ENCODE data around the gene MAPKAP1. TPM values are rescaled to one million over a fixed set of nuclear protein-coding genes. Genes with fewer than 3 reads are reported as not detected.

Gene MAPKAP1
- total RNA-seq, 4 donors from 2014 or later: 46.7 to 63.0 (median 57.9) TPM

DNA sequence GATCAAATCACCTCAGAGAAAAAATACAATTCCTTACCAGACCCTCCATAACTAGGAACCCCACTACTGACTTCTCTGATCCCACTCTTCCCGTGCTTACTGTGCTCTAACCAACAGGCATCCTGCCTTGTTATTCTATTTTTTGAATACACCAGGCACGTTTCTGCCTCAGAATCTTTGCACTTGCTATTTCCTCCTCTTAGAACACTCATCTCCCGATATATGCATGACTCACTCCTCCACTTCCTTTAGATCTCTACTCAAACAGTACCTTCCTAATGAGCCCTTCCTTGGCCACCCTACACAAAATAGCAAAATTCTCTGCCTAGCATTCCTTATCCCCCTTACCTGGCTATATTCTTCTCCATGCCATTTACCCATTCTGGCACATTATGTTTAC, 43.9 kb downstream of the MAPKAP1 start:
- WGBS, 2 donors: 52 to 66% methylated on average over 3 of the region's 3 CpGs
- DNase-seq (ENCODE audit: low spot score in 2 of 2): no peak
- intact Hi-C loops (cut with DNase I; ENCODE audit: low total_unique reads): no loop called here
- H3K4me3 ChIP-seq (ENCODE audit: low read depth, poor library complexity, severe bottlenecking): no peak overlapping the region
- TF ChIP-seq, protein P1, sequence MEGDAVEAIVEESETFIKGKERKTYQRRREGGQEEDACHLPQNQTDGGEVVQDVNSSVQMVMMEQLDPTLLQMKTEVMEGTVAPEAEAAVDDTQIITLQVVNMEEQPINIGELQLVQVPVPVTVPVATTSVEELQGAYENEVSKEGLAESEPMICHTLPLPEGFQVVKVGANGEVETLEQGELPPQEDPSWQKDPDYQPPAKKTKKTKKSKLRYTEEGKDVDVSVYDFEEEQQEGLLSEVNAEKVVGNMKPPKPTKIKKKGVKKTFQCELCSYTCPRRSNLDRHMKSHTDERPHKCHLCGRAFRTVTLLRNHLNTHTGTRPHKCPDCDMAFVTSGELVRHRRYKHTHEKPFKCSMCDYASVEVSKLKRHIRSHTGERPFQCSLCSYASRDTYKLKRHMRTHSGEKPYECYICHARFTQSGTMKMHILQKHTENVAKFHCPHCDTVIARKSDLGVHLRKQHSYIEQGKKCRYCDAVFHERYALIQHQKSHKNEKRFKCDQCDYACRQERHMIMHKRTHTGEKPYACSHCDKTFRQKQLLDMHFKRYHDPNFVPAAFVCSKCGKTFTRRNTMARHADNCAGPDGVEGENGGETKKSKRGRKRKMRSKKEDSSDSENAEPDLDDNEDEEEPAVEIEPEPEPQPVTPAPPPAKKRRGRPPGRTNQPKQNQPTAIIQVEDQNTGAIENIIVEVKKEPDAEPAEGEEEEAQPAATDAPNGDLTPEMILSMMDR (IDR thresholded peaks at IDR 0.05): no peak
- TF ChIP-seq POLR2A (IDR thresholded peaks at IDR 0.05): no peak

DNA sequence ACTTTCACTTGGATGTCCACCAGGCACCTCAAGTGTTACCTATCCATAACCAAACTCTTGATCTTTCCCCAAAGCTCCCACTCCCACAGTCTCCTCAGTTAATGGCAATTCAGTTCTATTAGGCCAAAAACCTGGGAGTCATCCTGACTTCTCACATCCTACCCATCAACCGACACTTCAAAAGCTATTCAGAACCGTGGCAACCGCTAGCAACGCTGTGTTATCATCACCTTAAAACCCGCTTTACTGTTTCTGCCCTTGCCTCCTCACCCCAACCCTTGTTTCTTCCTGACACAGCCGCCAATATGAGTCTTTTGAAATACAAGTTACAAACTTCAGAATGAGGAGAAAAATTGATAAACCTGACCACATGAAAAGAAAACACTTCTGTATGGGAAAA, 46.5 kb downstream of the MAPKAP1 start:
- no peak overlapping the region for H3K4me3 ChIP-seq (ENCODE audit: low read depth, poor library complexity, severe bottlenecking)
- no peak for DNase-seq (ENCODE audit: low spot score in 2 of 2)
- intact Hi-C loops (cut with DNase I; ENCODE audit: low total_unique reads): no loop called here
- 96 to 97% methylated on average over 6 of the region's 6 CpGs for WGBS, 2 donors
- no peak for TF ChIP-seq POLR2A (IDR thresholded peaks at IDR 0.05)
- TF ChIP-seq, protein P1 (IDR thresholded peaks at IDR 0.05): no peak

DNA sequence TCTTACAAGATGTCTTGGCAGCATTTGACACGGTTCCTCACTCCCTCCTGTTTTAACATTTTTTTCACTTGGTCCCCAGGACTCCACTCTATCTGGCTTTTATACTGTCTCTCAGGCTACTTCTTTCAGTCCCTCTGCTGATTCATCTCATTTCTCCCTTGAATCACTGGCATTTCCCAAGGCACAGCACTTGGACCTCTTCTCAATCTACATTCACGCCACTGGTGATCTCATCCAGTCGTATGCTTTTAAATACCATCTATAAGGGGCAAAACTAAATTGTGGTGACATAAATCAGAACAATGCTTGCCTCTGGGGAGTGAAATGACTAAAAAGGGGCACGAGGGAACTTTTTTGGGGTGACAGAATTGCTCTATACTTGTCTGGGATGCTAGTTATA, 47.1 kb downstream of the MAPKAP1 start:
- TF ChIP-seq, protein P1 (IDR thresholded peaks at IDR 0.05): no peak
- TF ChIP-seq POLR2A (IDR thresholded peaks at IDR 0.05): no peak
- intact Hi-C loops (cut with DNase I; ENCODE audit: low total_unique reads): no loop called here
- 58 to 70% methylated on average over 4 of the region's 4 CpGs for WGBS, 2 donors
- no peak overlapping the region for H3K4me3 ChIP-seq (ENCODE audit: low read depth, poor library complexity, severe bottlenecking)
- no peak for DNase-seq (ENCODE audit: low spot score in 2 of 2)

DNA sequence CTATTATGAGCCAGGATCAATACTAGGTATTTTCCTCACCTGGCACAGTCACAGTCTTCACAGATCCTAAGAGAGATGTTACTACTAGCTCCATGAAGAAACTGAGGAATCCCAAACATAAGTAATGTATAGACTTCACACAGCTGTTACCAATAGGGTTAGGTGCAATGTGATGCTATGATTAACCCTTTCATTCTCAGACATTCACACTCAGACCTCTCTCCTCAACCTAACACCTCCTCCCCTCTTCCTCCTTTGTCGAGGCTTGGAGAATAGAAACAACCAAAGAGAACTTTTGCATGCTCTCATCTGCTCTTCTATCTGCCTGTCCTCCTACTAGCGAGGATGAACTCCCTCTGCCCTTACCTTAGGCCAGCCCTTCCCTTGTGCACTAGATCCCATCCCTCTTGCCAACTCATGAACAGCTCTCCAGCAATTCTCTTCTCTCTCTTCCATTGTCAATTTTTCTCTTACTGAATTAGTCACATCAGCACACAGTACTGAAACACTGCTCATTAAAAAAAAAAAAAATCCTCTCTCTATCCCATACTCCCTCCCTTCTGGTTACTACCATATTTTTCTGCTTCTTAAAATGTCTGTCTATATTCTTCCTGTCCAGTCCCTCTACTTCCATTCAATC, 47.7 kb downstream of the MAPKAP1 start:
- H3K4me3 ChIP-seq (ENCODE audit: low read depth, poor library complexity, severe bottlenecking): no peak overlapping the region
- 84 to 90% methylated on average over 2 of the region's 2 CpGs for WGBS, 2 donors
- no peak for DNase-seq (ENCODE audit: low spot score in 2 of 2)
- intact Hi-C loops (cut with DNase I; ENCODE audit: low total_unique reads): no loop called here
- TF ChIP-seq, protein P1 (IDR thresholded peaks at IDR 0.05): no peak
- TF ChIP-seq POLR2A (IDR thresholded peaks at IDR 0.05): no peak

DNA sequence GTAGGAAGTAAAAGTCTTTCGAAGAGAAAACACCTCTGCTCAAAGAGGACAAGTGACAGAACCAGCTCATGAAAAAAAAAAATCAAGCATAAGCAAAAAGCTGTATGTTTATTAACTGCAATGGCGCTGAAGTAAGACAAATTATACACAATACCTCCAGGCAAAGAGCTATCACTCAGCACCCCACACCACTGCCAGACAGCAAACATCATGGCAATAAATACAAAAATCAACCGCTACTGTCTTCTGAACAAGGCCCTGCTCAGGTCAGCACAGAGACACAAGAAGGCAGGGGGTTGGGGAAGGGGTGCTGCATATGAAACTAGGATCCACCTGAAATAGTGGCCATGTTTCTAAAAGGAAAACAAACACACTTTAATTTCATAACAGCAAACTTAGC, 50.4 kb downstream of the MAPKAP1 start:
- DNase-seq (ENCODE audit: low spot score in 2 of 2): no peak
- no peak overlapping the region for H3K4me3 ChIP-seq (ENCODE audit: low read depth, poor library complexity, severe bottlenecking)
- WGBS, 2 donors: 69 to 73% methylated on average over 3 of the region's 3 CpGs
- no peak for TF ChIP-seq POLR2A (IDR thresholded peaks at IDR 0.05)
- TF ChIP-seq, protein P1 (IDR thresholded peaks at IDR 0.05): no peak
- intact Hi-C loops (cut with DNase I; ENCODE audit: low total_unique reads): no loop called here
